ENCODE data around the gene C1QC. TPM values are rescaled to one million over a fixed set of nuclear protein-coding genes. Genes with fewer than 3 reads are reported as not detected.
"Not testable (repeated sequence)": the region's sequence is repeated elsewhere in the genome, so short reads cannot be mapped to it uniquely, and the experiment has no call there.

The C1QC gene
- total RNA-seq, 4 donors from 2014 or later = 9.7 to 153 (median 74.8) TPM

DNA sequence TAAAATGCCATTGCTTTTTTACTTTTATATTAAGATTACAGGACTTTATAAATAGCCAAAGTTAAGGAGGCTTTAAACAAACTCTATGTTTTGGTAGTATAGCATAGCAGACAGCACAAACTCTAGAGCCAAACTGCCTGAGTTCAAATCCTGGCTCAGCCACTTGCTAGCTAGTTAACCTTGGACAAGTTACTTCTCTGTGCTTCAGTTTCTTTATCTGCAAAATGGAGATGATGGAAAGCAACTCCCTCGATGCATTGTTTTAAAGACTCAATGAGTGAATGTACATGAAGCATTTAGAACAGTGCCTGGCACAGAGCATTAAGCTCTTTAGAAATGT, 30.9 kb downstream of the C1QC start:
- Histone ChIP-seq H3K9me3 (no peaks in the 10 kb centered on the region), H3K4me1 (no peaks in the 10 kb centered on the region), H3K36me3 (no peaks in the 10 kb centered on the region), H3K4me3 (no peak overlapping the region), H3K27me3 (peaks cover 0 to 85% (median 0%) of the 10 kb centered on the region in 4 donors), H3K27ac (no peak overlapping the region)
- intact Hi-C loops (cut with DNase I) = loop anchor here (10.0 kb wide), 1 partner anchor 250 kb away; no protein-coding TSS in a partner anchor
- no peak for DNase-seq
- 25 to 62% methylated on average over 1 of the region's 1 CpG for WGBS, 2 donors
- TF ChIP-seq, protein P1, sequence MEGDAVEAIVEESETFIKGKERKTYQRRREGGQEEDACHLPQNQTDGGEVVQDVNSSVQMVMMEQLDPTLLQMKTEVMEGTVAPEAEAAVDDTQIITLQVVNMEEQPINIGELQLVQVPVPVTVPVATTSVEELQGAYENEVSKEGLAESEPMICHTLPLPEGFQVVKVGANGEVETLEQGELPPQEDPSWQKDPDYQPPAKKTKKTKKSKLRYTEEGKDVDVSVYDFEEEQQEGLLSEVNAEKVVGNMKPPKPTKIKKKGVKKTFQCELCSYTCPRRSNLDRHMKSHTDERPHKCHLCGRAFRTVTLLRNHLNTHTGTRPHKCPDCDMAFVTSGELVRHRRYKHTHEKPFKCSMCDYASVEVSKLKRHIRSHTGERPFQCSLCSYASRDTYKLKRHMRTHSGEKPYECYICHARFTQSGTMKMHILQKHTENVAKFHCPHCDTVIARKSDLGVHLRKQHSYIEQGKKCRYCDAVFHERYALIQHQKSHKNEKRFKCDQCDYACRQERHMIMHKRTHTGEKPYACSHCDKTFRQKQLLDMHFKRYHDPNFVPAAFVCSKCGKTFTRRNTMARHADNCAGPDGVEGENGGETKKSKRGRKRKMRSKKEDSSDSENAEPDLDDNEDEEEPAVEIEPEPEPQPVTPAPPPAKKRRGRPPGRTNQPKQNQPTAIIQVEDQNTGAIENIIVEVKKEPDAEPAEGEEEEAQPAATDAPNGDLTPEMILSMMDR (IDR thresholded peaks at IDR 0.05) = no peak
- no peak for TF ChIP-seq POLR2A (IDR thresholded peaks at IDR 0.05)

DNA sequence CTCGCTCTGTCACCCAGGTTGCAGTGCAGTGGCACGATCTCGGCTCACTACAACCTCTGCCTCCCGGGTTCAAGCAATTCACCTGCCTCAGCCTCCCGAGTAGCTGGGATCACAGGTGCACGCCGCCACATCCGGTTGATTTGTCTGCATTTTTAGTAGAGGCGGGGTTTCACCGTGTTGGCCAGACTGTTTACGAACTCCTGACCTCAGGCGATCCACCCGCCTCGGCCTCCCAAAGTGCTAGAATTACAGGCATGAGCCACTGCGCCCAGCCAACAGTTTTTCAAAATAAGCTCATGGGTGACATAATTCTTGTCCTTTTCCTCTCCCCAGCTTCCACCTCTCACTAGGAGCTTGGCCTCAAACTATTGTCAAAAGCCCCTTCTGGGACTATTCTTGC, 32.7 kb downstream of the C1QC start:
- H3K27ac ChIP-seq, H3K36me3 ChIP-seq, DNase-seq, H3K4me1 ChIP-seq, H3K9me3 ChIP-seq, H3K4me3 ChIP-seq: not testable (repeated sequence)
- 85 to 91% methylated on average over 13 to 15 of the region's 15 CpGs for WGBS, 2 donors
- intact Hi-C loops (cut with DNase I) = loop anchor here (10.0 kb wide), 1 partner anchor 249 kb away; no protein-coding TSS in a partner anchor
- H3K27me3 ChIP-seq = peaks cover 0 to 75% (median 0%) of the 10 kb centered on the region in 4 donors

DNA sequence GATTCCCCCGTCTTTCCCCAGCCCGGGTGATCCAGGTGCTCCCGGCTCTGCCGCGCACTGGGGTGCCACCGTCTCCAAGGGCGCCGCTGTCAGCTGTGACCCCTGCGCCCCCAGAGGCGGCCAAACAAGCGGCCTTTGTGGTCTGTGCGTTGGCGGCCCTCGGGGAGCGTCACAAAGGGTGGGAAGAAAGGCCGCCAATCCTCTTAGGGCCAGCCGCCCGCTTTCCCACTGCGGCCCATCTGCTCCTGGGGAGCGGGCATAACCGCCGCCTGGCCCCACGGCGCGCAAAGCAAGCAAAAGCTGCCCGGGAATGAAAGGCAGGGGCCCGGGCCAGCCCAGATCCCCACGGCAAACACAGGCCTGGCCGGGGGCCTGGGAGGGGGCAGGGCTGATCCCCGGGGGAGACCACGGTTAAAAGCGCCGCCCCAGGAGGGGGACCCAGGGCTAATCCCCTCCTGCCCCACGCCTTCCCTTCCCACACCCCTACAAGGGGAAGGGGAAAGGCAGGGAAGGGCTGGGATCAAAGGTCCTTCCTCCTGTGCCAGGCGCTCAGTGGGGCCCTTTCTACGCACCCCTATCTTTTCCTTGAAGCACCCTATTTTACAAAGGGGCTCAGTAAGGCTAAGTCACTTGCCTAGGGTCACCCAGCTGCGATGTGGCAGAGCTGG, 33.6 kb downstream of the C1QC start:
- H3K27ac ChIP-seq = no peak overlapping the region
- H3K9me3 ChIP-seq = no peaks in the 10 kb centered on the region
- TF ChIP-seq POLR2A (IDR thresholded peaks at IDR 0.05) = no peak
- TF ChIP-seq, protein P1 (IDR thresholded peaks at IDR 0.05) = no peak
- peaks cover 0 to 75% (median 0%) of the 10 kb centered on the region in 4 donors for H3K27me3 ChIP-seq
- intact Hi-C loops (cut with DNase I) = loop anchor here (10.0 kb wide), 1 partner anchor 248 kb away; no protein-coding TSS in a partner anchor
- DNase-seq = no peak
- H3K36me3 ChIP-seq = no peaks in the 10 kb centered on the region
- no peaks in the 10 kb centered on the region for H3K4me1 ChIP-seq
- H3K4me3 ChIP-seq = no peak overlapping the region
- WGBS, 2 donors = 60 to 75% methylated on average over 2 to 17 of the region's 37 CpGs

DNA sequence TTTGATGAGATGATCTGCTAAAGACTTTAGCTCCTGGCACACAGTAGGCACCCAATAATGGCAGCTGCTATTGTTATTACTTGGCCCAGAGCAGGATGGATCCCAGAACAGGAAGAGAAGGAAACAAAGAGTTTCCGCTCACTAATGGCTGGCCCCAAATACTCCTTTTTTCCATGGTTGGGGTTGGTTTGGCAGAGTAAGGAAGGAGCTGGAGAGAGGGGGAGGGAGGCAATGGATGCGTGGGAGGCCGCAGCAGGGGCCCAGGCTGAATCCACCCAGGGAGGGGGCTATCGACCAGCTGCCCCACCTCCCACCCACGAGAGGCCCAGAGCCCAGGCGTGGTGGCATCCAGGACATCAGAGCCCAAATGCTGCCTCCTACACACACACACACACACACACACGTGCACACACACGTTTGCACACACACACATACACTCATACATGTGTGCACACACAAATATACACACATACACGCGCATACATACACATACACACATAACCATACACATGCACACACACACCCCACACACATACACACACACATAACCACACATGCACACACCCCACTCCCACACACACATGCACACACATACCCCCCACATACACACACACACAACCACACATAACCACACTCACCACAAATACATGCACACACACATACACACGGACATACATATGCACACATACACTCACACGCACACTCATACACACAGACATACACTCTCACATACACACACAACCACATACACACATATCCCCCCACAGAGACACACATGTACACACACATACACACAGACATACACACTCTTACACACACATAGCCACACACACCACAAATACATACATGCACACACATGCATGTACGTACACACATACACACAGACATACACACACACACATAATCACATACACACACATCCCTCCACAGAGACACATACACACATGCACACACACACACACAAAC, 34.8 kb downstream of the C1QC start:
- no peak for DNase-seq
- intact Hi-C loops (cut with DNase I) = loop anchor here (10.0 kb wide), 1 partner anchor 247 kb away; no protein-coding TSS in a partner anchor

DNA sequence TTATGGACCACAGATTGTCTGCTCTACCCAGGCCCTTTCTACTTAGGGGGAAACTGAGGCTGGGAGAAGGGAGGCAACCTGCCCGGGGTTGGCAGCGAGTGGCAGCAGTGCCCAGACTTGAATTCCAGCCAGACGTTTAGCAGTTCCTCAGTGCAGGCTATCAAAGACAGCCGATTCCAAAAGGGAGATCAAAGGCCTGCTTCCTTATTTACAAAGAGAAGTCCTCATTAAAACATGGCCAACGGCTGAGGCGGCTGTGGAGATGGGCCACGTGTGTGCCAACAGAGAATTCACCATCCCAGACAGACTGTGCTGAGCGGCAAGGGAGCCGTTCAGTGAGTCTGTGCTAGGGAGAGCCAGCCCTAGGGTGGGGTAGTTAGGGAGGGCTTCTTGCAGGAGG, 37.3 kb downstream of the C1QC start:
- DNase-seq = no peak
- Histone ChIP-seq H3K4me3 (no peak overlapping the region), H3K36me3 (no peaks in the 10 kb centered on the region), H3K27me3 (peaks cover 0 to 78% (median 0%) of the 10 kb centered on the region in 4 donors), H3K9me3 (no peaks in the 10 kb centered on the region), H3K4me1 (no peaks in the 10 kb centered on the region), H3K27ac (no peak overlapping the region)
- TF ChIP-seq POLR2A (IDR thresholded peaks at IDR 0.05) = no peak
- 30% methylated on average over 5 to 9 of the region's 9 CpGs for WGBS, 2 donors
- intact Hi-C loops (cut with DNase I) = no loop called here

More for the DNA sequence above, 34.8 kb downstream of the C1QC start:
- Histone ChIP-seq H3K9me3 (no peaks in the 10 kb centered on the region), H3K27me3 (peaks cover 0 to 75% (median 0%) of the 10 kb centered on the region in 4 donors), H3K36me3 (no peaks in the 10 kb centered on the region), H3K4me1 (no peaks in the 10 kb centered on the region), H3K27ac (no peak overlapping the region), H3K4me3 (no peak overlapping the region)
- no peak for TF ChIP-seq POLR2A (IDR thresholded peaks at IDR 0.05)
- TF ChIP-seq, protein P1 (IDR thresholded peaks at IDR 0.05) = no peak
- WGBS, 2 donors = 76 to 80% methylated on average over 13 of the region's 13 CpGs

Measured in esophagus squamous epithelium (tissue), 5 donors.